Measurements from ENCODE around the gene CINP.

- TF ChIP-seq EZH2 (IDR thresholded peaks at IDR 0.05; ENCODE audit: low read depth), result no peak
- TF ChIP-seq, protein P1, sequence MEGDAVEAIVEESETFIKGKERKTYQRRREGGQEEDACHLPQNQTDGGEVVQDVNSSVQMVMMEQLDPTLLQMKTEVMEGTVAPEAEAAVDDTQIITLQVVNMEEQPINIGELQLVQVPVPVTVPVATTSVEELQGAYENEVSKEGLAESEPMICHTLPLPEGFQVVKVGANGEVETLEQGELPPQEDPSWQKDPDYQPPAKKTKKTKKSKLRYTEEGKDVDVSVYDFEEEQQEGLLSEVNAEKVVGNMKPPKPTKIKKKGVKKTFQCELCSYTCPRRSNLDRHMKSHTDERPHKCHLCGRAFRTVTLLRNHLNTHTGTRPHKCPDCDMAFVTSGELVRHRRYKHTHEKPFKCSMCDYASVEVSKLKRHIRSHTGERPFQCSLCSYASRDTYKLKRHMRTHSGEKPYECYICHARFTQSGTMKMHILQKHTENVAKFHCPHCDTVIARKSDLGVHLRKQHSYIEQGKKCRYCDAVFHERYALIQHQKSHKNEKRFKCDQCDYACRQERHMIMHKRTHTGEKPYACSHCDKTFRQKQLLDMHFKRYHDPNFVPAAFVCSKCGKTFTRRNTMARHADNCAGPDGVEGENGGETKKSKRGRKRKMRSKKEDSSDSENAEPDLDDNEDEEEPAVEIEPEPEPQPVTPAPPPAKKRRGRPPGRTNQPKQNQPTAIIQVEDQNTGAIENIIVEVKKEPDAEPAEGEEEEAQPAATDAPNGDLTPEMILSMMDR (conservative IDR thresholded peaks at IDR 0.05), result no peak
These were observed 24.0 kb downstream of the CINP start for GRCh38 chr14:102338724-102339123.

Data from PC-9 (cell line).